Common myeloid progenitor, CD34-positive (primary cell): ENCODE data around the gene DISP3.

Experiments
- CTCF ChIA-PET: fragments of 350-600 bp; sonication (Branson Sonifier 250); formaldehyde crosslinking; loops from one replicate; lab custom pipeline; 2021; ENCODE audit warnings: antibody characterized with exemption; lab: Charles Lee
- POLR2A ChIA-PET: fragments of 350-600 bp; sonication (Branson Sonifier 250); formaldehyde crosslinking; loops from one replicate; lab custom pipeline; 2021; ENCODE audit warnings: antibody characterized with exemption; lab: Charles Lee
- DNase-seq, 3 donors: peaks; one replicate each; pipeline versions ENCODE4 v3.0.0 to v3.0.0-alpha.2; 2013
- H3K27ac ChIP-seq, 2 experiments: 1 replicate in 1 of 2; 2 replicates in 1 of 2; pipeline ENCODE4 v1.7.0; 2013; ENCODE audit warnings: inconsistent platforms in 2 of 2, low read length in 2 of 2, mild to moderate bottlenecking in 2 of 2, low read depth in 1 of 2, moderate library complexity in 1 of 2; ENCODE audit not compliant: severe bottlenecking in 2 of 2, insufficient read depth in 1 of 2, poor library complexity in 1 of 2
- H3K27me3 ChIP-seq, 5 experiments: replicated peaks in 2 of 5; 1 replicate in 3 of 5; 2 replicates in 2 of 5; pipeline versions ENCODE4 v1.6.1 to v1.7.0; 2013; ENCODE audit warnings: low read length in 4 of 5, mild to moderate bottlenecking in 2 of 5, moderate library complexity in 2 of 5, inconsistent platforms in 1 of 5; ENCODE audit not compliant: insufficient read depth in 5 of 5, control insufficient read depth in 4 of 5
- H3K36me3 ChIP-seq, 4 experiments: 1 replicate in 2 of 4; 2 replicates in 2 of 4; pipeline versions ENCODE4 v1.6.1 to v1.7.0; 2013; ENCODE audit warnings: low read length in 3 of 4, control low read depth in 1 of 4, mild to moderate bottlenecking in 1 of 4; ENCODE audit not compliant: control insufficient read depth in 4 of 4, insufficient read depth in 4 of 4
- H3K4me1 ChIP-seq, 4 experiments: 1 replicate in 3 of 4; 2 replicates in 1 of 4; pipeline versions ENCODE4 v1.6.1 to v1.7.1; 2013; ENCODE audit warnings: low read length in 3 of 4, mild to moderate bottlenecking in 3 of 4, control low read depth in 1 of 4, inconsistent platforms in 1 of 4, moderate library complexity in 1 of 4; ENCODE audit not compliant: control insufficient read depth in 4 of 4, insufficient read depth in 4 of 4; ENCODE audit errors: control extremely low read depth in 1 of 4
- H3K4me3 ChIP-seq, 7 experiments: 1 replicate in 4 of 7; 2 replicates in 3 of 7; pipeline versions ENCODE4 v1.5.1 to v1.7.0; 2013; ENCODE audit warnings: mild to moderate bottlenecking in 7 of 7, low read length in 6 of 7, moderate library complexity in 6 of 7, inconsistent platforms in 2 of 7, low read depth in 2 of 7, control low read depth in 1 of 7; ENCODE audit not compliant: insufficient read depth in 4 of 7, control insufficient read depth in 1 of 7; ENCODE audit errors: extremely low read depth in 1 of 7
- H3K9me3 ChIP-seq, 5 experiments: 1 replicate in 4 of 5; 2 replicates in 1 of 5; pipeline versions ENCODE4 v1.6.1 to v1.7.1; 2013; ENCODE audit warnings: low read length in 4 of 5, mild to moderate bottlenecking in 2 of 5, inconsistent platforms in 1 of 5, low read depth in 1 of 5, moderate library complexity in 1 of 5; ENCODE audit not compliant: control insufficient read depth in 4 of 5, insufficient read depth in 2 of 5; ENCODE audit errors: control extremely low read depth in 1 of 5
- WGBS: methylation state at CpG from one replicate; pipeline ENCODE4 v1.1.5; 2013; ENCODE audit not compliant: insufficient coverage; 5-methylcytosine and 5-hydroxymethylcytosine counted together

Gene DISP3

GRCh38 chr1:11543796-11544195, 64.8 kb downstream of the DISP3 start:
- H3K4me3 ChIP-seq = no peak overlapping the region
- 100% methylated on average over 1 of the region's 2 CpGs for WGBS

GRCh38 chr1:11546456-11546855, 67.5 kb downstream of the DISP3 start:
- H3K36me3 ChIP-seq = no peaks in the 10 kb centered on the region
- no peak overlapping the region for H3K4me3 ChIP-seq
- H3K27ac ChIP-seq = no peak overlapping the region
- ChIA-PET CTCF (interaction anchor here (0.8 to 1.1 kb wide), 2 partner anchors 13 to 96 kb away, joined by 3 read pairs; no protein-coding TSS in a partner anchor), POLR2A (no interaction called here)
- no peaks in the 10 kb centered on the region for H3K9me3 ChIP-seq
- DNase-seq = no peak
- 74% methylated on average over 3 of the region's 4 CpGs for WGBS
- peaks cover 0 to 7% (median 2%) of the 10 kb centered on the region in 5 experiments for H3K27me3 ChIP-seq
- no peaks in the 10 kb centered on the region for H3K4me1 ChIP-seq

More at GRCh38 chr1:11543796-11544195, 64.8 kb downstream of the DISP3 start:
- Histone ChIP-seq H3K9me3 (no peaks in the 10 kb centered on the region), H3K27ac (no peak overlapping the region), H3K27me3 (peaks cover 0 to 19% (median 2%) of the 10 kb centered on the region in 5 experiments), H3K4me1 (no peaks in the 10 kb centered on the region), H3K36me3 (no peaks in the 10 kb centered on the region)
- DNase-seq = no peak
- ChIA-PET POLR2A (no interaction called here), CTCF (no interaction called here)

- peak; percentile 77 to 92 (median 89) for DNase-seq
- ChIA-PET POLR2A (interaction anchor here (0.6 kb wide), 1 partner anchor 22 kb away, joined by 5 read pairs; no protein-coding TSS in a partner anchor), CTCF (interaction anchor here (1.4 kb wide), 1 partner anchor 21 kb away, joined by 3 read pairs; no protein-coding TSS in a partner anchor)
- no peaks in the 10 kb centered on the region for H3K36me3 ChIP-seq
- no peaks in the 10 kb centered on the region for H3K4me1 ChIP-seq
- H3K27me3 ChIP-seq = peaks cover 0 to 15% (median 0%) of the 10 kb centered on the region in 5 experiments
- no peaks in the 10 kb centered on the region for H3K9me3 ChIP-seq
- H3K27ac ChIP-seq = no peak overlapping the region
- H3K4me3 ChIP-seq = no peak overlapping the region
- WGBS = 9% methylated on average over 5 of the region's 12 CpGs
These were observed 71.8 kb downstream of the DISP3 start for GRCh38 chr1:11550664-11551283.

DNA sequence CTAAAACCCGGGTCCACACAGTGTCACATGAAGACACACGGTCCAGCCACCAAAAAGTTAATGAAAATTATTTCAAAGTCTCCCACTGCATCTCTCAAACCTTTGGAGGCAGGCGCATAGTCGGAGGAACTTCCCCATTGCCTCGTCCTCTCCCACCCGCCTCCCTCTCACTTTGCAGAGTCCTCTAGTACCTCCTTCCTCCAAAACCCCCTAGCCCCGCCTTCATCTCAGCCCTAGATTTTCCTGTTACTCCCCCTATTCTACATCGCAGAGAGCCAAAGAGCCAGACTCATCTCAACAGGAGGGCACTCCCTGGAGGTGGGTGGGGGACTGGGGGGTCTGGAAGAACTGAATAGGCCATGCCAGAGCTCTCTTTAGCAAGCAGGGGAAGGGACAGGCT, 79.3 kb downstream of the DISP3 start:
- Histone ChIP-seq H3K4me1 (peaks cover 3 to 9% (median 4%) of the 10 kb centered on the region in 4 experiments), H3K27me3 (peaks cover 0 to 41% (median 8%) of the 10 kb centered on the region in 5 experiments), H3K36me3 (no peaks in the 10 kb centered on the region), H3K4me3 (no peak overlapping the region), H3K9me3 (no peaks in the 10 kb centered on the region), H3K27ac (no peak overlapping the region)
- ChIA-PET CTCF (interaction anchor here (1.1 kb wide), 1 partner anchor 520 kb away, joined by 3 read pairs; no protein-coding TSS in a partner anchor), POLR2A (no interaction called here)
- 0% methylated on average over 2 of the region's 8 CpGs for WGBS
- peak; percentile 17 to 51 (median 46) for DNase-seq

DNA sequence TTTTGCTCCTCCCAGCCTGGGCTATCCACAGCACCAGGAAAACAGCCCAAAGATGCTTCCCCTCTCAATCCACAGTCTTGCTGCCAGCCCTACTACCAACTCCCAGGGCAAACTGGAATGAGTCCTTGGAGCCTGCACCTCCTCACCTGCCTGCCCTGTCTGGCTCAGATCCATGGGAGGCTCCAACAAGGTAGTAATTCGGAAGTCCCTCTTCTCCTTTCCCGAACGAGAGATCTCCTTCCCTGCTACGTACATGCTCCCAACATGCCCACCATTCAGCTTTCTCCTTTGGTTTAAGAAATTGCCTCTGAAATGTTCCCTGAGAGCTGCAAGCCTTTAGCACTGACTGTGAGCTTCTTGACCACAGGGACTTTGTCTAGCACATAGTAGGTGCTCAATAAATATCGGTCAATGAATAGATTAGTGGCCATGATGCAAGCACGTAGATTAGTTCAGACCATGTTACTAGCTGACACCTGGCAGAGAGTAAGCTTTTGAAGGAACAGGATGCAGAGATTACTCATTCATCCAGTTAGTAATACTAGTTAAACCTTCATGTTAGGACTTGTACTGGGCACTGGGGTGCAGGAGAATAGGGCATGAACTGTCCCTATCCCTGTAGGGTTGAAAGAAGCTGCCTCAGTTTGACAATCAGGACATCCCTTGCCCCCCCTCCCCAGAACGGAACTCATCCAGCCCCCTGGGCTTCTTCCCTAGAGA, 80.1 kb downstream of the DISP3 start:
- DNase-seq = no peak
- POLR2A ChIA-PET = no interaction called here
- H3K27me3 ChIP-seq = peaks cover 0 to 35% (median 8%) of the 10 kb centered on the region in 5 experiments
- peaks cover 3 to 16% (median 12%) of the 10 kb centered on the region in 4 experiments for H3K4me1 ChIP-seq
- CTCF ChIA-PET = interaction anchor here (1.1 kb wide), 2 partner anchors 13 to 521 kb away, joined by 3 read pairs; no protein-coding TSS in a partner anchor
- no peak overlapping the region for H3K4me3 ChIP-seq
- no peaks in the 10 kb centered on the region for H3K36me3 ChIP-seq
- H3K9me3 ChIP-seq = no peaks in the 10 kb centered on the region
- WGBS = 85% methylated on average over 5 of the region's 7 CpGs
- H3K27ac ChIP-seq = no peak overlapping the region

GRCh38 chr1:11559591-11559970, 80.6 kb downstream of the DISP3 start:
- H3K9me3 ChIP-seq = no peaks in the 10 kb centered on the region
- H3K27me3 ChIP-seq = peaks cover 0 to 30% (median 8%) of the 10 kb centered on the region in 5 experiments
- no peak overlapping the region for H3K4me3 ChIP-seq
- ChIA-PET CTCF (interaction anchor here (1.1 kb wide), 1 partner anchor 14 kb away, joined by 3 read pairs; no protein-coding TSS in a partner anchor), POLR2A (no interaction called here)
- WGBS = 98% methylated on average over 5 of the region's 6 CpGs
- DNase-seq = no peak
- H3K36me3 ChIP-seq = no peaks in the 10 kb centered on the region
- peaks cover 3 to 22% (median 15%) of the 10 kb centered on the region in 4 experiments for H3K4me1 ChIP-seq
- no peak overlapping the region for H3K27ac ChIP-seq

DNA sequence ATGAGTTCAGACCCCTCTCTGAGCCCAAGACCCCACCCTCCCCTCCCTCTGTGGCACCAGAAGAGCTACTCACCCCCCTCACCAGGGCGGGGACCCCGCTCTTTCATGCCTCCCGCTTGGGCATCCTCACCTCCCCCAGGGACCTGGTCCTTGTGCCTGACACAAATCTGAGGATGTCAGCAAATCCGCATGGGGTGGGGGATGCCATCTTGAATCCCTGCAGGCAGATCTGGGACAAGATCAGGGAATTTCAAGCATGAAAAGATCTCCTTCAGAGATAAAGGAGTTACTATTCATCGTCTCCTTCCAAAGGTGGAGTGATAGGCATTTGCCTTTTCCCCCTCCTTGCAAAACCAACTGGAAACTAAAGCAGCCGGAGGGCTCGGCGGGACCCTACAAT, 81.1 kb downstream of the DISP3 start:
- H3K4me3 ChIP-seq = no peak overlapping the region
- H3K27ac ChIP-seq = no peak overlapping the region
- peaks cover 3 to 22% (median 17%) of the 10 kb centered on the region in 4 experiments for H3K4me1 ChIP-seq
- no peak for DNase-seq
- peaks cover 0 to 30% (median 8%) of the 10 kb centered on the region in 5 experiments for H3K27me3 ChIP-seq
- no peaks in the 10 kb centered on the region for H3K36me3 ChIP-seq
- CTCF ChIA-PET = no interaction called here
- POLR2A ChIA-PET = no interaction called here
- H3K9me3 ChIP-seq = no peaks in the 10 kb centered on the region
- 95% methylated on average over 7 of the region's 8 CpGs for WGBS
